VCaP (cell line): ENCODE measurements around the gene VPS39.

Experiments used
- H3K27ac ChIP-seq: fragments of 450-650 bp; 2 replicates; pipeline ENCODE4 v1.5.1; 2017
- TF ChIP-seq, protein P1 (sequence below): fragments of 450-650 bp; conservative IDR thresholded peaks from 2 replicates; pipeline ENCODE4 v1.5.1; 2017; ENCODE audit warnings: mild to moderate bottlenecking, moderate library complexity

VPS39 gene

GRCh38 chr15:42194513-42194912 is 13.6 kb downstream of the VPS39 start:
- TF ChIP-seq, protein P1, sequence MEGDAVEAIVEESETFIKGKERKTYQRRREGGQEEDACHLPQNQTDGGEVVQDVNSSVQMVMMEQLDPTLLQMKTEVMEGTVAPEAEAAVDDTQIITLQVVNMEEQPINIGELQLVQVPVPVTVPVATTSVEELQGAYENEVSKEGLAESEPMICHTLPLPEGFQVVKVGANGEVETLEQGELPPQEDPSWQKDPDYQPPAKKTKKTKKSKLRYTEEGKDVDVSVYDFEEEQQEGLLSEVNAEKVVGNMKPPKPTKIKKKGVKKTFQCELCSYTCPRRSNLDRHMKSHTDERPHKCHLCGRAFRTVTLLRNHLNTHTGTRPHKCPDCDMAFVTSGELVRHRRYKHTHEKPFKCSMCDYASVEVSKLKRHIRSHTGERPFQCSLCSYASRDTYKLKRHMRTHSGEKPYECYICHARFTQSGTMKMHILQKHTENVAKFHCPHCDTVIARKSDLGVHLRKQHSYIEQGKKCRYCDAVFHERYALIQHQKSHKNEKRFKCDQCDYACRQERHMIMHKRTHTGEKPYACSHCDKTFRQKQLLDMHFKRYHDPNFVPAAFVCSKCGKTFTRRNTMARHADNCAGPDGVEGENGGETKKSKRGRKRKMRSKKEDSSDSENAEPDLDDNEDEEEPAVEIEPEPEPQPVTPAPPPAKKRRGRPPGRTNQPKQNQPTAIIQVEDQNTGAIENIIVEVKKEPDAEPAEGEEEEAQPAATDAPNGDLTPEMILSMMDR, result no peak

GRCh38 chr15:42193383-42193782 is 14.7 kb downstream of the VPS39 start:
- no peak overlapping the region for H3K27ac ChIP-seq
- TF ChIP-seq, protein P1, result no peak

More at GRCh38 chr15:42194513-42194912, 13.6 kb downstream of the VPS39 start:
- H3K27ac ChIP-seq, result no peak overlapping the region

- TF ChIP-seq, protein P1, result no peak
- no peak overlapping the region for H3K27ac ChIP-seq
Observed at GRCh38 chr15:42191610-42192346, 16.3 kb downstream of the VPS39 start.

DNA sequence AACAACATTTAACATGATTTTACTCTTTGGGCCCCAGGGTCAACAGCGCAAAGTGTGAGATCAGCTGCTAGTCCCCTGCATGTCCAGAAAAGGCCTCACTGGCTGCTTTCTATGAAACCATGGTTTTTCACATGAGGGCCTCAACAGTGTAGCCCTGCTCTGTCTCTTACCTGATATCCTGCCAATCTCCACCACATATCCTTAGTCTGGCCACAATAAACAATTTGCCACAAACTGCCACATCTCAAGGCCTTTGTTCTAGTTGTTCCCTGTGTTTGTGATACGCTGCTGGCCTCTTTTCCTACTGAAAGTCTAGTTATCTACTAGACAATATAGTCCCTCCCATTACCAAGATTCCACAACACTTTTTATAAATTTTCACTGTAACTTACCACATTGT is 17.7 kb downstream of the VPS39 start:
- TF ChIP-seq, protein P1, result no peak
- no peak overlapping the region for H3K27ac ChIP-seq

DNA sequence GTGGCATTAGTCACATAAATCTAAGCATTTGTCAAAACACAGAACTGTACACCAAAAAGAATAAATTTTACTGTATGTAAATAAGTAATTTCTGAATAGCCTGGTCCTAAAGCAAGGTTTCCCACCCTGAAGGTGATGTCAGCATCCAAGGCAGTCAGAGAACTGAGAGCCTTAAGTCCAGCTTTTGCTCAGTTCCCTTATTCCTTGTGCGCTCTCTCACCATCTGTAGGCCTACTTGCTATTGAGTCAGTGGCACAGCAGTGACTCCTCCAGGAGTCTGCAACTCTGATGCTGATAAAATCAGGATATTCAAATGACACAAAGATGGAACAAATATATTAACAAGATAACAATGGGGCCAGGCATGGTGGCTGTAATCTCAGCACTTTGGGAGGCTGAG is 22.3 kb downstream of the VPS39 start:
- H3K27ac ChIP-seq, result no peak overlapping the region
- TF ChIP-seq, protein P1, result no peak

DNA sequence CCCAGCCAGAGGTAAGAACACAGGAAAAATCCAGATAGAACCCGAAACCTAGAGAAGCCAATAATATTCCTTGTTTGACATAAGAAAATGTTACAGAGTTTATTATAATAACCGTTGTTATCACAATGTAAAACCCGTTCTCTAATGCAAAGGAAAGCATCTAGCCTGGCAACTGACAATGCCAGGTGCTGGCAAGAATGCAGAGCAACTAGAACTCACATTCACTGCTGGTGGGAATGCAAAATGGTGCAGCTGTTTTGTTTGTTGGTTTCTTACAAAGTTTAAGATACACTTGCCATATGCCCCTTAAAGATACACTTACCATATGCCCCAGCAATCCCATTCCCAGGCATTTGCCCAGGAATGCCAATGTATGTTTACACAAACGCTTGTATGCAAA is 23.4 kb downstream of the VPS39 start:
- TF ChIP-seq, protein P1, result no peak
- no peak overlapping the region for H3K27ac ChIP-seq

GRCh38 chr15:42184296-42184695 is 23.8 kb downstream of the VPS39 start:
- TF ChIP-seq, protein P1, result no peak
- H3K27ac ChIP-seq, result no peak overlapping the region
